CD4-positive, alpha-beta T cell treated with Interleukin-10 for 1 hour (primary cell): ENCODE measurements around the gene TUBGCP6.

Experiments
- DNase-seq: peaks from one replicate; pipeline ENCODE4 v3.0.0-alpha.2; 2020

The TUBGCP6 gene

DNA sequence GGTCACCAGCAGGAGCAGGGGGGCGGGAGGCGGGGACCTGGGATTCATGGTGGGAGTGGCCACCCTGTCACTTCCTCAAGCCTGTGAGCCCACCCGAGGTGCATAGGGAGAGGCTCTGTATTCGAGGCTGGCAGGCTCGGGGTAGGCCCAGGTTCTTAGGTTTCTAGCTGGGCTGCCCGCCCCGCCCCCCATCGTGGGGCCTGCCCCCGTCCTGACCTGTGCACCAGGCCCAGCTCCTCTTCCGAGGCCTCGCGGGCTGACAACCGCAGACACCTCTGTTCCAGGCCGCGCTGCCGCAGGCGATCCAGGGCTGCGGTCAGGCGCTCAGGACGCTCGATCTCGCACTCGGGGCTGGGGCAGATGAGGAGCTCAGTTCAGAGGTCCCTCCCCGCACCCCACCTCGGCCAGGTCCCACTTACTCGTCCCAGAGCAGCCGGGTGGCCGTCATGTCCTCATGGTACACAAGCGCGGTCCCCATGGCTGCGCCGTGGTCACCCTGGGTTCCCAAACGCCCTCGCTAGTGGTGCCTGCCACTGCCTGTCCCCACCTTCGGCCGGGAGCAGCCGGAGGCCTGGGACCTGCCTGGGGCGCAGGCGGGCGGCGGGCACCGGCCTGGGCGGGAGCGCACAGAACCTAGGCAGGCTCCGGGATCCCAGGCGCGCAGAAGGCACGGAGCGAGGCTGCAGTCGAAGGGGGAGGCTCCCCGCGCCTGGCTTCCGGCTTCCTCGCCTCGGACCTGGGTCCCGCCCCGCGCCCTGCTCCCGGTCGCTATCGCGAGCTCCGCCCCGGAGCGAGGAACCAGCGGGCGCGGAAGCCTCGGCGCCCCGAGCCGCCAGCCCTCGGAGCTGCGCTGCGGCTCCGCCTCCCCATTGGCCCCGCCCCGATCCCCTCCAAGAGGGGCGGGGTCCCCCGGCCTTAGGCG is 6.0 kb upstream of the TUBGCP6 start, which contains the start of gene HDAC10:
Gene HDAC10, minus strand, starts transcription at position 711 of the 922 bp plus-strand sequence. Its CDS starts 233 bp downstream, at position 478.
- DNase-seq, result peak; percentile 85

DNA sequence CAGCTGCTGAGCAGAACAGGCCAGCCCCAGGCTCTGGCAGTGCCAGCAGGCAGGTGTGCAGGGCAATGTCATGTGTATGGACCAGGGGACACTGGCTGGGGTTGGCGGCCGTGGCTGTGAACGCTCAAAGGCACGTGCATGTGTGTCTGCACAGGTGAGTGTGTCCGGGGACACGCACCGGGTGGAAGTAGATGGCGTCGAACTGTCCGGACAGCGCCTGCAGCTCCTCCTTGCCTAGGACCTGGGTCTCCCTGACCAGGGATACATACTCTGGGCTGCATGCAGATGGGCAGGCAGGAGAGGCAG is 5.4 kb upstream of the TUBGCP6 start:
- DNase-seq, result no peak

DNA sequence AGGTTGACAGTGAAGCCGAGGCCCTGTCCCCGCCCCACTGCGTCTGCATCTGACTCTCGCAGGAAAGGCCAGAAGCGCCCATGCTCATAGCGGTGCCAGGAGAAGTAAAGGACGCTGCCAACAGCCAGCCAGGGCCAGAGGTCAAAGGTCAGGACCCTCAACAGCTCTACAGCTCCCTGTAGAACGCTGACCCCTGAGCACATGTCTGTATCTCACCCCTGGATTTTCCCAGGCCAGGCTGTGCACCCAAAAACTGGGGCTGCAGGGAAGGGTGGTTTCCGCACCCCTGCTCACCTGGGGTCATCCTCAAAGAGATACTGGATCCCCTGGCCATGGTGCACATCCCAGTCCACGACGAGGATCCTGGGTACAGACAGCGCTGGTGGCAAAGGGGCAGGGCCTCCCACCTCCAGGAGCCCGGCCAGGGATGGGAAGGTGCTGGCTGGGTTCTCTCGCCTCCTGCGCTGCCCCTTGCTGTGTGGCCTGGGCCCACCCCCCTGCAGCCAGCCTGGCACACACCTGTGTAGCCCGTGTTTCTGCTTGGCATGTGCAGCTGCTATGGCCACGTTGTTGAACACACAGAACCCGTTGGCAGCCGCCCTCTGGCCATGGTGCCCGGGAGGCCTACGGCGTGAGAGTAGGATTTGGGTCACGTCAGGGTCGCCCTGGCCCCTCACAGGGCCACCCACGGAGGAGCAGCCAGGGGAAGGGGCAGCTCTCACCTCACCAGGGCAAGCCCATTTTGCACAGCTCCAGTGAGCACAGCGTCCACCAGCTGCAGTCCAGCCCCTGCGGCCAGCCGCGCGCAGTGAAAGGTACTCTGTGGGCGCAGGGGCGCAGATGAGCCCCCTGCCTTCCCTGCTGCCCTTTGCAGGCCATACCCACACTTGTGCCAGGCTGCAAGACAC is 4.8 kb upstream of the TUBGCP6 start:
- DNase-seq, result no peak

DNA sequence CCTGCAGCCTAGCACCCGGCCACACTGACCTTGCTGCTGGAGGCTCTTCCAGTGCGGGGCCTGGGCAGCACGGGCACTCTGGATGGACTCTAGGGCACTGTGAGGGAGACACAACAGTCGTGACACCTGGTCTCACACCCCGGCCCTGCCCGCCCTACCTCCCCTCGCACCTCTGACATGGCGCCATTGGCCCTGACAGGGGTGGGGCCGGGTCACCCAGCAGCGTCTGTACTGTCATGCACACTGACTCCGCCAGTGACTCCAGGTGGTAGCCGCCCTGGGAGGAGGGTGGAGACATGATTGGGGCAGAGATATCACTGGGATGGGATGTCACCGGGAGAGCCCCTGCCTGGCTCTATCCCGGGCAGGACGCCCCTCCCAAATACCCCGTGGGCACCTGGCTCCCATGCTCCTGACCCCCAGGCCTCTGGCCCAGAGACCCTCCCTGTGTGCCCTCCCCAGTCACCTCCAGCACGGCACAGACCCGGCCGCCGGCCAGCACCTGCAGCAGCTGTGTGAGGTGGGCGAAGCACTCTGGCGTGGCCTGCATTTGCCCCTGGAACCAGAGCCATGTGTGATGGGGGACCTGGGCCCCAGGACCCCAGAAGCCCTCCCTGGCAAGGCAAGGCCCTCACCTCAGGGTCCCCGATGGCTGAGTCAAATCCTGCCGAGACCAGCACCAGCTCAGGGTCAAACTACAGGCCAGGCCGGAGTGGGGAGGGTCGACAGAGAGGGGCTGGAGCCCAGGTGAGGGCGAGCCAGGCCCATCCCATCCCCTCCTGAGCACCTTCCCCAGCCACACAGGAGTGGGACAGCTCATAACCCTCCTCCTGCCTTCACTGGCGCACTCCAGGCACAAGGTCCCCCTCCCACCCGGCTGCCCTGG is 3.6 kb upstream of the TUBGCP6 start:
- DNase-seq, result no peak

DNA sequence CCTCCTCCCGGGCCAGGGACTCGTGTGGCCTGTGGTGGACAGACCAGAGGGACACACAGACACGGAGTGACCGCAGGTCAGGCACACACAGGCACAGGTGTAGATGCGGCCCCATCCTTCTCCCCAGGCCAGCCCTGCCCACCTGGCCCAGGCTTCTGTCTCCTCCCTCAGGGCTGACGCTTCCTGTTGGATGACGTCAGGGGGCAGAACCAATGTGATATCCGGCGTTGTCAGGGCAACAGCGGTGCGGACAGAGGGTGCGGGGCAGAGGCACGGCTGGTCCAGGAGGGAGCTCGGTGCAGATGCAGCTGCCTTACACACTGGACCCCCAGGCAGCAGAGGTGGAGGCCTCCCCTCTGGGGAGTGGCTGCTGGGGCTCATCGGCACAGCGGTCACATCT is 2.9 kb upstream of the TUBGCP6 start:
- peak; percentile 83 for DNase-seq

DNA sequence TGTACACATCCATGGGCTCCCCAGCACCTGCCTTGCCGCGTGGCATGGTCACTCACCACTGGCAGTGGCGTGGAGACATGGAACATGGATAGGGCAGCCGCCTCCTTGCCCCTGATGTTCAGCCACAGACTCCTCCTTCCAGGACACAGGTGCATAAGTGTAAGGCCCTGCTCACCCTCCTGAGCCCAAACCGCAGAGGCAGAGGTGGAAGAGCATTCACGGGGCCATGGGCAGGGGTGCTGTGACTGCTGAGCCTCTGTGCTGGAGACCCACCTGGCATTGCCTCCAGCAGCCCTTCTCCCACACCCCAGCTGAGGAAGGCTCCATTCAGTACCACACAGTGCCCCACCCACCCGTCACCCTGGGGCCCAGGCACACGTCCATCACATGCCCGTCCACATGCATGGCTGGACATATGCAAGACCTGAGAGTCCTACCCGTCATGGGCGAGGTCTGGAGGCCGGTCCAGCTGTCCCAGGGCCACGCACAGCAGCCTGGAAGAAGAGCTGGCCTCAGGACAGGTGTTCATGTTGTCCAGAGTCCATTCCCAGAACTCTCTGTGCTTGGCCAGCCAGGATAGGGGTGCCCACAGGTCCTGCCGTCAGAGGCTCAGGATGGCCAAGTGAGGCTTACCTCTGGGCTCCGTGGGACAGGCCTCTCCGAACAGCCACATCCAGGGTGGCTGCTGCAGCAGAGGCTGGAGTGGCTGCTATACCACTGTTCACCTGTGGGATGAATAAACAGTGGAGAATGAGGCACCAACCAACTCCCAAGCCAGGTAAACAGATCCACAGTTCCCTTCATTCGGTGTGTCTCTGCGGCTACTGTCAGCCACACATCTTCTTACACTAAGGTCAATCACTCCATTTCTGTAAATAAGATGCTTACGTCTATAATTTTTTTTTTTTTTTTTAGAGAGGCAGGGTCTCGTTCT is 1.7 kb upstream of the TUBGCP6 start:
- DNase-seq, result no peak

DNA sequence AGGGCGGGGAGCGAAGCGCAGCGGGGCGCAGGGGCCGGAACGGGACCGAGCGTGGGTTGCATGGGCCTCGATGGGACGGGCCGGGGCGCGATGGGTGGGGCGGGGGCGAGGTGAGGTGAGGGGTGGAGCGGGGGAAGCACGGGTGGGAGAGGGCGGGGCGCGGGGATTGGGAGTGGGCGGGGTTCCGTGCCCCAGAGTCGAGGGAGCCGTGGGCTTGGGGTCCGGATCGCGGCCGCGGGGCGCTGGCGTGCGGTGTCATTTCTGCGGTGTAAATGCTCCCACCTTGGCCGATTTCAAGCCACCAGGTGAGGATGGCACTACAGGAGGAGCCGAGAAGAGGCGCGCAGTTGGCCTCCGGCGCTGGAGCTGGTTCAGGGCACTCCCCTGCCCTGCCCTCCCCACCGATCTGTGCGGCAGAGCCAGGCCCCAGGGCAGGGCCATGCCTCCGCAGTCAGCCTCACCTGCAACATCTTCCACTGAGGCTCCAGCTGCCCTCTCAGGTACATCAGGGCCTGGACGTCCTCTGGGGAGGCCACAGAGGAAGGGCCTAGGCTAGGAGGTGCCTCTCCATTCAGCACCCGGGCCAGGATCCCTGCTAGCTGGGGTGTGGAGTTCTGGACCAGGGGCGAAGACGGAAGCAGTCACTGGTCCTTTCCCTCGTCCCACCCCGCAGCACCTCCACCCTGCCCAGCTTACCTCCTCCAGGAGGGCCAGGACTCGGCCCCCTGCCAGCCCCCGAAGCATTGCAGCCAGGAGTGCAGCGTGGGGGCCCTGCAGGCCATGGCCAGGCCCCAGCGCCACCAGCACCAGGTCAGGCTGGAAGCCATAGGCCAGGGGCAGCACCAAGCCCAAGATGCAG is 620 bp upstream of the TUBGCP6 start:
- no peak for DNase-seq

DNA sequence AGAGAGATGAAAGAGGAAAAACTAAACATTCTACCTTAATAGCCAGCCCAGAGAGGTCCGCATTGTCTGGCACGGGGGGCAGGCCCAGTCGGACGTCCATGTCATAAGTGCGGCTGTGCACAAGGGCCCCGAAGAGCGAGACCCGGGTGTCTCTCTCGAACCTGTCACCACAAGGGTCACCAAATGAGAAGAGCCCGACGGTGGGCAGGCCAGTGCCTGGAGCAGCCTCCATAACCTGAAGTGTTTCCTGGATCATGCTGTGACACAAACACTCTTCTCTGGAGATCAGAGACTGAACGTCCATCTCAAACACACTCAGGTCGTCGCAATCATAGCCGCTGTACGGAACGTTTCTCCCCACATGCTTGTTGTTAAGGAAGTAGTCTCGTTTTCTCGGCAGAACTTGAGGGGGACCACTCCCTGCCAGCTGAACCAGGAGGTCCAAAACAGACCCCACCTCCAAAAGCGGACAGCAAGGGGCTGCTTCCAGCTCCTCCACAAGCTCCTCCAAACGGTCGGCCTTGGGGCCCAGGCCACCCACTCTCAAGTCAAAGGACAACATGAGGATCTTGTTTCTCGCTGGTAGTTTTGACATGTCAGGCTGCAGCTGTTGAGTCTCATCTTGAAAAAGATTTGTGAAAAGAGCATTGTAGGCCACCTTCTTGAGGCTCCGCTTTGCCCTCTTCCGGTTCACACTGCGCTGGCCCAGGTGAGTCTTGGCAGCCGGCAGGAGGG is 971 bp downstream of the TUBGCP6 start:
- no peak for DNase-seq

DNA sequence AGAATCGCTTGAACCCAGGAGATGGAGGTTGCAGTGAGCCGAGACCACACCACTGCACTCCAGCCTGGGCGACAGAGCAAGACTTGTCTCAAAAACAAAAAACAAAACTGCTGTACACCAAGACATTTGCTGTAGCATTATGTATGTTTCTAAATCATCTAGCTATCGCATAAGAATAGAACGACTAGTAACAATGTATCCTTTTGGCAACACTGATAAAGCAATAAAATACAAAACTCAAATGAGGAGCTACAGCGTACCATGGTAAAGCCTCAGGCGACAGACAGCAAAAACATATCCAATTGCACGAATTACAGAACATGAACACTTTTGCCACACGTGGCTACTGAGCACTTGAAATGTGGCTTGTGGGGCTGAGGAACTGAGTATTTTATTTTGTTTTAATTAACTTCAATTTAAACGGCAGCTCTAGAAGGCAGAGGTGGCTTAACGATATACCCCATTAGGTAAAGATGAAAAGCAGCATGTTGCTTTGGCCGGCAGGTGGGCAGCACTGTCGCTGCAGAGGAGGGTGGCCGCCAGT is 2.3 kb downstream of the TUBGCP6 start:
- DNase-seq, result no peak

DNA sequence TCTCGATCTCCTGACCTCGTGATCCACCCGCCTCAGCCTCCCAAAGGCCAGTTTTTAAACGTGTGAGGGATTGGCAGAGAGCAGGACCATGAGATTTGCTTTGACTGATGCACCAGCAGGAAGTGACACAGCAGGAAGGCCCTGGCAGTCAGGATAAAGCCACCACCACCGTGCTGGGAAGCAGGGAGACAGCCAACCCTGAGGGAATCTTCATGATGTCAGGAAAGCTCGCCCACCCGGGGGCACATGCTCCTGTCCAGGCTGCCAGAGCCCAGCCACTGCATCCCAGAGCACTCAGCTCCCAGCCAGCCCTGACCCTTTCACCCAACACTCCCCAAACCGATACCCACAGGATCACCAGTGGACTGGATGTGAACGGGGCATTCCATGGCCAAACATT is 6.1 kb downstream of the TUBGCP6 start:
- DNase-seq, result no peak

DNA sequence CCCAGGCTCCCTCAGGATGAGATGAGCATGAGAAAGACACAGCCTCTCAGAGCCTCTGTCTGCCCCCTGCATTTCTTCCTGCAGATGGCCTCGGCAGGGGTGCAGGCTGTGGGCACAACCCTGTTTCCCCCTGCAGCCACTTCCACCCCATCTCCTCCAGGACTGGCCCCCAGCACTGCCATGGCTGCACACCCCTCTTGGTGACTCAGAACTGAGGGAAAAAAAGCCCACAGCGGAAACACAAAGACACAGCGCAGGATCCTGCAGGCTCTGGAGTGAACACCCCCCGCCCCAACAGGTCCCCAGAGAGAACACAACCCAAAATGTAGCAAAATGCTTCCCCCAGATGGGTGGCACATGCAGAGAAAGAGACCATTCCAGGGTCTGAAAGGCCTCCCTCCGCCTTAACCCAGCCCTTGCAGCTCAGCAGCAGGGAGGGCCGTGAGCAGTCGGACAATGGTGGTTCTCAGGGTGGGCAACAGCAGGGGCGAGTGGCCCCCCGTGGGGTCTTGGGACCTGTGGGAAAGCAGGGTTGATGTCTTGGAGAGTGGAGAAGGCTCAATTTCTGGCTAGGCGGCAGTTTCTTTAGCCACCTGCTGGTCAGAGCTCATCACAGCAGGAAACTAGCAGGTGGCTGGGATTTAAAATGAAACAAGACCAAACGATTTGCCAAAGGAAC is 8.0 kb downstream of the TUBGCP6 start:
- DNase-seq, result no peak

DNA sequence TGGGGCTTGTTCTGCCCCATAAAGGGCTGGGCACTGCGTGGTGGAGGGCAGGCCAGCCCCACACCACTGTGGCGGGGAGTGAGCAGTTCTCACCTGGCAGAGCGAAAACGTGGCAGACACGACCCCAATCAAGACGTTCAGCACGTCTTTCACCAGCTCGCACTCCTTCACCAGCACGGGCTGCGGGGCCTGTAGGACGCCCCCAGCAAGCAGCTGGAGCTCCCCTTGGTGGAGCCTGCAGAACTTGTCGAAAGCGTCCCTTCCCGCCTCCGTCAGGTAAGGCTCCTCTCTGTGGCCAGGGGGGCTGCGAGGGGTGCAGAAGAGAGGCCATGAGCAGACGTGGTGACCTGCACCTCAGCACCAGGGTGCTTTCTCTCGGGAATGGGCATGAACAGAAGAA is 11.6 kb downstream of the TUBGCP6 start:
- no peak for DNase-seq

DNA sequence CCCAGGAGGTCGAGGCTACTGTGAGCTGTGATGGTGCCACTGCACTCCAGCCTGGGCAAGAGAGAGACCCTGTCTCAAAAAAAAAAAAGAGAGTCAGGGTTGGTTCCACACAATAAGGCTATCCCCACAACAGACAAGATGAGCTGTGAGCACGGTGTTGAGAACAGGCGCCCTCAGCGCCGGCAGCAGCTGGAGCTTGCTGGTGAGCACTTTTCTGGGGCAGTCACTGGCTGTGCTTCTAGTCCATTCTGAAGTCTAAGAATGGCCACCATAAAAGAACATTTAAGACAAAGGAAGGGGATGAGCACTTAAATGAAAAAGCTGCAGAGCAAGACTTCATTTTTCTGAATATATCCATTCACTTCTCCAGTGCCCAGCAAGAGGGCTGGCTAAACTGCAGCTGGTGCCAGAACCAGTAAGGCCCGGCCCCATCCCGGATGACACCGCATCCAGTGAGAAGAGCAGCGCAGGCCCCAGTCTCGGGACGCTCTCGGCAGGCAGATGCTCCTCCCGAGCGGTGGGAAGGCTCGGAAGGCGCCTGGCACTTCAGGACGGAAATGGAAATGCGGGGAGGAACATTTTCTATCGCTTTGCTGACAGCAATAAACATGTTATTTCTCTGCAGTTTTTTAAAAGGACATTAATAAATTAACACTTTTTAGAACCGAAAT is 12.2 kb downstream of the TUBGCP6 start:
- no peak for DNase-seq

DNA sequence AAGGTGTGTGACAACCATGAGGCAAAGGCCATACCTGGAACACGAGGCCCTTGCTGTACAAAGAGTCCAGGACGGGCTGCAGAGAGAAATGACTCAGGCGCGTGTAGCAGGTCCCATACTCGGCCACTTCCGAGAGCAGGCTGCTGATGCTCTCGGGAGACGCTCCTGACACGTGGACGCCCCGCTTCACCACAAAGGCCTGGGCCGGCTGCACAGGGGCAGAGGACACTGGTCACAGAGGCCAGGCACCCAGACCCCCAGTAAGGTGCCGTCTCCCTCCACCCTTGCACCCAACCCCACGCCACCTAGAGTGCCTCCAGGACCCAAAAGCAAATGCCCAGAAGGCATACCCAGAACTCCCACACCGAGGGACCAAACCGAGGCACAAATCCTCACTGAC is 15.5 kb downstream of the TUBGCP6 start:
- DNase-seq, result no peak

DNA sequence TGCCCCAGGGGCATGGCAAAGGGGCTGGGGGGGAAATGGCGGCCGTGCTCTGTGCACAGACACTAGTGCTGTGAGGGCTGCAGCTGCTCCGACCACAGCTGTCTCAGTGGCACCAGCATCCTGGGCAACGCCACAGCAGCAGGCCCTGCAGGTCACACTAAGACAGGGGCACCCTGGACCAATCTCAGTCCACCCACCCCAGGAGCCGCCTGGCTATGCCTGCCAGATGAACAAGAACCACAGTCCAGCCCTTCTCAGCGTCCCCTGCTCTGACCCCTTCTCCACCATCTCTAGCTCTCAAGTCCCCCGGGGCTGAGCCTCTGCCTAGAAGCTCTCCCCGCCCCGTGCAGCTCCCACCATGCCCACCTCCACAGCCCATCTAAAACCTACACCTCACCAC is 16.5 kb downstream of the TUBGCP6 start:
- DNase-seq, result no peak

DNA sequence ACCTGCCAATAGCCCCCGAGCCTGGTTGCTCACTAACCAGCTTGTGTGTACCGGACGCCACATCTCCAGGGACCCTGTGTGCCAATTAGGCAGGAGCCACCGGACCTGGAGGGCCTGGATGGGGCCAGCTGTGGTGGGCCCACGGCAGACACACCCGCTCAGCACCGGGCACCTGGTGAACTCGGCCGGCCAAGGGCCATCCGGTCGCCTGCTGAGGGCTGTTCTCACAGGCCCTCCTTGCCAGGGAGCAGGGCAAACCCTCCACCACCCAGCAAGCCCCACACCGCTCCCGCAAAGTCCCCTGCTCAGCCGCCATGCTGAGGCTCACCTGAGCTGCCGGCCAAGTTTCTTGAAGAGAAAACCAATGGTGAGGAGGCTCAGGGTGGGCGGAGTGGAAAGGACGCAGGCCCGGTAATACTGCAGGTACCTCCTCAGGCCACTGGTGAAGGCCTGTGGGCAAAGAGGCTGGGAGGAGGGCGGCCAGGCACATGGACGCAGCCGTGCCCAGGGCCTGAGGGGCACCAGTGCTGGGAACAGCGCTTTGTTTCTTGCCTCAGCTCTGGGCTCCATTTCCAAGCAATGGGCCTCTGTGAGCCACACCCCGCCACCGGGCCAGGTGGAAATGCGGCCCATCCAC is 17.1 kb downstream of the TUBGCP6 start:
- DNase-seq, result no peak

DNA sequence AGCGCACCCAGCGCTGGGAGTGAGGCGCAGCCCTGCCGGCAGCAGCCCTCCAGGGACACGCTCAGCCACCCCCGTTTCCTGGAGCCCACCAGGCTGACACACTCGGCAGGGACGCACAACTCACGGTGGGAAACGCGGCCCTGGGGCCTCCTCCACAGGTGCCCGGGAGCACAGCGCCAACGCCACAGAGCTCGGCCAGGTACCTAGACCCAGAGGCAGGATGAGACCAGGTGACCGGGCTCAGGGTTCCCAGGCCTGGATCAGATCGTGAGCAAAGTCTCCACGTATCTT is 18.0 kb downstream of the TUBGCP6 start:
- DNase-seq, result no peak
